Testis (tissue), 2 donors: ENCODE measurements around the gene PHF1.

Experiments
- POLR2A ChIP-seq: fragments of 450-650 bp; IDR thresholded peaks from one replicate; pipeline ENCODE4 v1.6.1; 2017; ENCODE audit warnings: antibody characterized with exemption, mild to moderate bottlenecking, moderate library complexity
- TF ChIP-seq, protein P1 (sequence below), 3 experiments: fragments of 450-650 bp in 2 of 3; fragments of 200-600 bp in 1 of 3; sonication (generic) in 1 of 3; IDR thresholded peaks; one replicate each; pipeline ENCODE4 v1.5.1; 2016 to 2019; ENCODE audit warnings: antibody characterized with exemption in 3 of 3, mild to moderate bottlenecking in 2 of 3, moderate library complexity in 1 of 3

DNA sequence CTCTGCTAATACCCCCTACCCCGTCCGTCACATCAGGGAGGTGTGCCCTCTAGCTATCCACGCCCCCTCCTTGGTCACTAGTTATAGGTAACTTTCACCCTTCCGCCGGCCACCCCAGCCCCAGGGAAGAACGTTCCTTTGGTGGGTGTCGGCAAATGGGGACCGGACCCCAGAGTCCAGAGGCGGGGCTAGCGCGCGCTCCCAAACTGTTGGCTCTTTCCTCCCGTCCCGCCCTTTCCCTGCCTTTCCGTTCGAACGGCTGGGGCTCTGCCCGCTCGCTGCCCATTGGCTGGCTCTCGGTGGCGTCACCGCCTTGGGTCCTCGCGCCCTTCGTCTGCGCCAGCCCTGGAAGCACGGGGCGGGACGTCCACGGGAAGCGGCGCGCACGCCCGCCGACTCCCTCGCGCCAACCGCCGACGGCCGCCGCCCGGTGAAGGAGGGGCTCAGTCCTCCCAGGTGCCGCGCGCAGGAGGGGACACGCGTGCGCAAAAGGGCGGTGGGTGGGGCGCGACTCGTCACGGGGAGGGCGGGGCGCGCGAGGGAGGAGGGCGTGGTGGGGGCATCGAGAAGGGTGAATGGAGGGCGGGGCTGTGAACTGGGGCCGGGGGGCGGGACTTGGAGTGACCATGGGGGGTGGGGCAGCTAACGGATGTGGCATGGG, 634 bp upstream of the PHF1 start:
- peak; percentile 52 for TF ChIP-seq POLR2A
- TF ChIP-seq, protein P1, sequence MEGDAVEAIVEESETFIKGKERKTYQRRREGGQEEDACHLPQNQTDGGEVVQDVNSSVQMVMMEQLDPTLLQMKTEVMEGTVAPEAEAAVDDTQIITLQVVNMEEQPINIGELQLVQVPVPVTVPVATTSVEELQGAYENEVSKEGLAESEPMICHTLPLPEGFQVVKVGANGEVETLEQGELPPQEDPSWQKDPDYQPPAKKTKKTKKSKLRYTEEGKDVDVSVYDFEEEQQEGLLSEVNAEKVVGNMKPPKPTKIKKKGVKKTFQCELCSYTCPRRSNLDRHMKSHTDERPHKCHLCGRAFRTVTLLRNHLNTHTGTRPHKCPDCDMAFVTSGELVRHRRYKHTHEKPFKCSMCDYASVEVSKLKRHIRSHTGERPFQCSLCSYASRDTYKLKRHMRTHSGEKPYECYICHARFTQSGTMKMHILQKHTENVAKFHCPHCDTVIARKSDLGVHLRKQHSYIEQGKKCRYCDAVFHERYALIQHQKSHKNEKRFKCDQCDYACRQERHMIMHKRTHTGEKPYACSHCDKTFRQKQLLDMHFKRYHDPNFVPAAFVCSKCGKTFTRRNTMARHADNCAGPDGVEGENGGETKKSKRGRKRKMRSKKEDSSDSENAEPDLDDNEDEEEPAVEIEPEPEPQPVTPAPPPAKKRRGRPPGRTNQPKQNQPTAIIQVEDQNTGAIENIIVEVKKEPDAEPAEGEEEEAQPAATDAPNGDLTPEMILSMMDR (IDR thresholded peaks at IDR 0.05), result peak in 2 of 3 experiments; percentile 1 to 12
